HUDEP-2 (cell line): Measurements from ENCODE around the gene FAM136A.
"Not testable (repeated sequence)": the region's sequence is repeated elsewhere in the genome, so short reads cannot be mapped to it uniquely, and the experiment has no call there.

Source experiments
- DNase-seq, 76 experiments: peaks; one replicate each; lab custom pipeline; 2025; ENCODE audit not compliant: unreplicated experiment in 76 of 76; lab: John Stamatoyannopoulos, UW

Gene FAM136A

DNA sequence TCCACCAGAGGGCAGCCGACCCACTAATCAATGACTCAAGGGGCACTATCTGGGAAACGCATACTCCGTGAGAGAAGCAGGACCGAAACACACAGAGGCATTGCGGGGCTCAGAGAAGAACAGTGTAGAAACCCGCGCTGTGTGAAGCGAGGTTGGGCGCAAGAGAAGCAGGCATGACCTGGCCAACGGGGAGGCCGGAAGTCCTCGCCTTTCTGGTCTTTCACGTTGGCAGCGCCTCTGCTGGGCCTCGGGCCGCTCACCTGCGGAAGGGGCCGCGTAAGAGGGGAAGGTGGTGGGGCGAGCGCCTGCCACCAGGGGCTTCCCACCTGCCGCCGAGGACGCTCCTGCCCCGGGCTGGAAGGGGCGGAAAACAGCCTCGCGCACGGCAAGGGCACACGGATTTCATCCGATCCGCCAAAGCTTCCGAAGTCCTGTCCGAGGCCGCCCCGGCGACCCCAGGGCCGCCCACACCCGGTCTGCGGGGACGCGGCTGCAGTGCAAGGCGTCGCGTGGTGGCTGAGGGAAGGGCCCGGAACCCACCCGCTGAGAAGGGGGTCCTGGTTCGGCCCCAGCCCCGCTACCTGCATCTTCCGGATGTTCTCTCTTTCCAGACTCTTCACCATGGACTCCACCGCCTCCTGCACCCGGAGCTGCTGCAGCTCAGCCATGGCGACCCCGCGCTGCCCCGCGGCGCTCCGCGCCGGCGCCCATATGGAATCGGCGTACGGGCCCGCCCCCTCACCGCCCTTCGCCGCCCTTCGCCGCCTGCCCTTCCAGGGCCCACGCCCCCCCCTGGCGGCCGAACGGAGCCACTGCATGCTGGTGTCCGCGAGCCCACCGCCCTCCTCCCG lies at the start of gene FAM136A:
FAM136A (minus strand) TSS at position 724 of the 851 bp plus-strand sequence; CDS start at position 668, 56 bp downstream.
- DNase-seq = peak in 73 of 76 experiments; percentile 16 to 91 (median 71)

DNA sequence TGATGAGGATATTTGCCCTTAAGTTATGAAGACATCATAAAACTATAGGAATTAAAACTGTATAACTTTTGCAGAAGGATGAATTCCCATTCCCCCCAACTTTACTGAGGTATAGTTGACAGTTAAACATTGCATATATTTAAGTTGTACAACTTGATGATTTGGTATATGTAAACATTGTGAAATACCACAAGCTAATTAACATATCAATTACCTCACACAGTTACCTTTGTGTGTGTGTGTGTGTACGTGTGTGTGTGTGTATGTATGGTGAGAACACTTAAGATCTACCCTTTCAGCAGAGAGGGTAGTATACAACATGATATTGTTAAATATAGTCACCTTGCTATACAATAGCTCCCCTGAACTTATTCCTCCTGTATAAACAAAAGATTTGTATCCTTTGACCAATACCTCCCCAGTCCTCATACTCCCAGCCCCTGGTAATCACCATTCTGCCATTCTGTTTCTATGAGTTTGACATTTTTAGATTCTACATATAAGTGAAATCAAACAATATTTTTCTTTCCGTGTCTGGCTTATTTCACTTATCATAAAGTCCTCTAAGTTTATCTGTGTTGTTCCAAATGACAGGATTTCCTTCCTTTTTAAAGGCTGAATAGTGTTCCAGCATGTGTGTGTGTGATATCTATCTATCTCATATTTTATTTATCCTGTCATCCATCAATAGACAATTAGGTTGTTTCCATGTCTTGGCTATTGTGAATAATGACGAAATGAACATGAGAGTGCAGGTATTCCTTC lies 48.2 kb upstream of the FAM136A start:
- DNase-seq = no peak

DNA sequence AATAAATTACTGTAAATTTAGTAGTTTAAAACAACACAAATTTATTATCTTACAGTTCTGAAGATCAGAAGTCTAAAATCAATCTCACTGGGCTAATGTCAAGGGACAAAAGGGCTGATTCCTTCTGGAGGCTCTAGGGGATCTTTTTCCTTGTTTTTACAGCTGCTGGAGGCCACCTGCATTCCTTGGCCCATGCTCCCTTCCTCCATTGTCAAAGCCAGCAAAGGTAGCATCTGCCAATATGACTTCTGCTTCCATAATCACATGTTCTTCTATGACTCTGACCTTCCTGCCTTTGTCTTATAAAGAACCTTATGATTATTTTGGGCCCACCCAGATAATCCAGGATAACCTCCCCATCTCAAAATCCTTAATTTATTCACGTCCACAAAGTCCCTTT lies 46.0 kb upstream of the FAM136A start:
- no peak for DNase-seq

DNA sequence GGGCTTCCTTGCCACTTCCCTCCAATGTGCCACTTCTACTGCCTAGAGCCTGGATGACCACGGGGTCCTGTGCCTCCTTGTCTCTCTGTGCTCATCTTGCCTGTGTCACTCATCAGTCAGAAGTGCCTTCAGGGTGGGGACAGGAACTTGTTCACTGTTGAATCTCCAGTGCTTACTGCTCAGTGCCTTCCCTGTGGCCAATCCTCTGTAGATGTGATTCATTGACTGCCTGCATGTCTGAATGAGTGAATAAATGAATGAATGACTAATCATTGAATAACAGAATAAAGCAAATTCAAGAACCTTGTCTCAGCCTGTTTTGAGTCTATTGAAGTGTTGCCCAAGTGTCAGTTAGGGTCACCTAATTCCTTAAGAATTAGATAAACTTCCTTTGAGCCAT lies 42.3 kb upstream of the FAM136A start:
- no peak for DNase-seq

DNA sequence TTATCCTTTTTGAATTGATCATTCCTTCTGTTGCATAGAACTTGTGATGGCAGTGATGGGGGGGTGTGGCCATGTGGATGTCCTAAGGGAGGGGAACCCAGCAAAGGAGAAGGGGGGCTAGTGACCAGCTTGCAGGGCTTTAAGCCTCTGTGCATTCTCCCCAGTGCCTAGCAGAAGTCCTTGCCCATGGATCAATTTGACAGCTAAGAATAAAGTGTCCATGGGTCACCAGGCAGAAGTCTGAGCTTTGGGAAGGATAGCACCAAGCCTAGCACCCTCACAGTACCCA lies 39.6 kb upstream of the FAM136A start:
- DNase-seq = no peak

DNA sequence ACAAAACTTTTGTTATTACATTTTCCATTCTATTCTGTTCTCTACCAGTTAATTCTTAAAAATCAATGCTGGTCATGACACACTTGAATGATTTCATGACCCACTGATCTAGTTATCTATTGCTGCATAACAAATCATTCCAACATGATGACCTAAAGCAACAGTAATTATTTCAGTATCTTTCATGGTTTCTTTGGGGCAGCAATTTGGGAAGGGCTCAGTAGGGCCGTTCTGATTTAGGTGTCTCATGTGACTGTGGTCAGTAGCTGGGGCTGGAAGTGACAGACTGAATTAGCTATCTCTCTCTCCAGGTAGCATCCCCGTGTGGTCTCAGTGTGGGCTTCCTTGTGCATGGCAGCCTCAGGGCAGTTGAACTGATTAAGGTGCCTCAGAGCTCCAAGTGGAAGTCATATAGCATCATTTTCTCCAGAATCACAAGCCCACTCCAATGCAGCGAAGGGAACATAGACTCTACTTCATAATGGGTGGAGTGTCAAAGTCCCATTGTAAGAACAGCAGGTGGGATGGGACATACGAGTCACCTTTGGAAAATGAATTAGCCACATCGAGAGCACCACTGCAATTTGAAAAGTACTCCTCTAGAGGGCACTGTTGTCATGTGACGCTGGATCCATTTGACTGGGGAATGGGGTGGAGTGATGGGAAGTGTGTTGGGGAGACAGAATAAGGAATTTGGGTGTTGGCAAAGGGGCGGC lies 39.1 kb upstream of the FAM136A start:
- DNase-seq = peak in 24 of 76 experiments; percentile 2 to 40 (median 14)

DNA sequence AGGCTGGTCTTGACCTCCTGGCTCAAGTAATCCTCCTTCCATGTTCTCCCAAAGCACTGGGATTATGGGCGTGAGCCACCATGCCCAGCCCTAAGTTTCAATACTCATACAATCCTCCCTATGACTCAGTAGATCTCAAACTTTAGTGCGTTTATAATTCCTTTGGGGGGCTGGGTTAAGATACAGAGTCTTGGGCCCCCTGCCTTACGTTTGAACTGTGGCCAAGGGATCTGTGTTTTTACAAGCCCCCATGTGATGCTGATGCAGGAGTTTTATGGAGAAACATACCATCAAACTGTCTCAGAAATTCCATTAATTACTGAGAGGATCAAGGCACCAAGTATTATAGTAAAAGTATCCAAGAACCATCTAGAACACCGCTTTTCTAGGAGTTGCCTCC lies 38.2 kb upstream of the FAM136A start:
- DNase-seq = no peak

DNA sequence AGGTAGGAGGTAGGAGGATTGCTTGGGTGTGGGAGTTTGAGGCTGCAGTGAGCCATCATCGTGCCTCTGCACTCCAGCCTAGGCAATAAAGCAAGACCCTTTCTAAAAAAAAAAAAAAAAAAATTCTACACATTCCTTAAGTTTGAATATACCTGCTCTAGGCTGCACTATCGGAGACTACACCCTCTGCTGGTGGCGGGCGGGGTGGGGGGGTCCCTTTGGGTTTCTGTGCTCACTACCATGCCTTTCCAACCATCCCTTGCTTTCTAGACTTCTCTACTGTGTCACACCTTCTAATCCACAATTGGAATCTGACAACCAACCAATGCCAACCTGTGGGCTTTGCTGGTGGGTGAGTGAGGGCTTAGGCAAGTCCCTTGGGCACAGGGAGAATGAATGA lies 34.7 kb upstream of the FAM136A start:
- no peak for DNase-seq

DNA sequence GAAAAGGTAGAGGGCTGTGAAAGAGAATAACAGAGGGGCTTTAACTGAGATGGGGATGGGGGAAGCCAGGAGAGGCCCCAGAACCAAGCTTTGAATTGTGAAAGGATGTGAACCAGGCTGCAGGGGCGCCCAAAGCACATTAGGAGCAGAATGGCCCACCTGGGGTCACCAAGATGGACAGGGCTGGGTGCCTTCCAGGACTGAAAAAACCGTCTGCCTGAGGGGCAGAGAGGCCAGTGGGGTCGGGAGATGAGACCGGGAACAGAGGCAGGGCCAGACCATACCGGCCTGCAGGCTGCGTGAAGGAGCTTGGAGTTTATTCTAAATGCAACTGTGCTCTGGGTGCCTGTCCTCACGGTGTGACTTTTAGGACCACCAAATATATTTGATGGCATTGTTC lies 29.1 kb upstream of the FAM136A start:
- DNase-seq = no peak

DNA sequence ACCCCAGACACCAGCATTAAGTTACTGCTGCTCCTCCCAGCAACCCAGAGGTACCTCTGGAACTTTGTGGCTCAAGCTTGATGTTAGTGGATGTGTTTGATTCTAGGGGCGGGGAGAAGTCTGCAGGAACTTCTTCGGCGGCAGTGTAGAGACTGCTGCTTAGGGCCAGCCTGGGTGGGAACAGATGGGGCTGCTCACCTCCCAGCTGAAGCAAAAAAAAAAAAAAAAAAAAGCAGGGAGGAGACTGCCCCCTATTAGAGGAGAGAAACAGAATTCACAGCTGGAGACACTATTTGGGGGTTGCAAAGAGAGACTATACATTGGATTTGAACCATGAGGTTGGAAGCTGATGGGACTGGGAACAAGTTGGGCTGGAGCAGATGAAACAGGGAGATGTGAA lies 28.6 kb upstream of the FAM136A start:
- DNase-seq = no peak

DNA sequence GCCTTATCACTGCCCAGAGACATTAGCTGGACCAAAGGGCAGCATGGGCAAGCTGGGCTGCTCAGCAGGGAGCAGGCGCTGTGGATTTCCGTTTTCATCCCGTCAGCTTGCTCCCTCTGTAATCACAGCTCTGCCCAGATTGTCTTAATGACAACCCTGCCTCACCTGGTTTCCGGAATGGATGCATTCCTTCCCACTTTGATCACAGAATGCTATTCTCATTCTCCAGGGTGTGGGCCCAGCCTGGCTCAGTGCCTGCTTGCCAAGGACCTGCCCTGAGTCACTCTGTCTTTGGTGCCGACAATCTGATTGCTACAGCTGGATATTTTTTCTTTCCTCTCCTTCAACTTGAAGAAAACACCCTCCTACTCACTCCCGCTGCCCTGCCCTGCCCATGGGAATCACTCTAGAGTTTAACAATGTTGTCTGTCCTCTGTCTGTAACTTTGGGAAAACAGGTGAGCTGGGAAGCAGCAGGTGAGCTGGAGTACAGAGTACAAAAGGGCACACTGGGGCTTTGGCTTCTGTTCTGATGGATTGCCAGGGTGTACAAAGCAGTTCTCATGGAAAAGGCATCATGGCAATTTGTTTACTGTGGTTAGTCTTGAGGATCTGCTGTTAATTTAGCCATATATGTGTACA lies 27.2 kb upstream of the FAM136A start:
- no peak for DNase-seq

DNA sequence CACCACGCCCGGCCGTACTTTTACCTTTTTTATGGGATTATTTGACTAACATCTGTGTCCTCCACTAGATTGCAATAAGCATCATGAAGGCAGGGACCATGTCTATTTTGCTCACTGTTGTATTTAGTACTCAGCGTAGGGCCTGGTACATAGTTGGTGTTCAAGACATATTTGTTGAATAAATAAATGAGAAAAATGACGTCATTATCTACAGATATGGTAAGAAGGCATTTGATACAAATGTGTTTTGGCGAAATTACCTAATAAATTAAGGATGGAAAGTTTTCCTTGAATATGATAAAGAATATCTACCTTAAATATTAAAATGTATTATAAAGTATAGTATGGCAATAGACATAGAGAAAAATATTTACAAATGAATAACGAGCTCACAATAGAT lies 24.0 kb upstream of the FAM136A start:
- no peak for DNase-seq

DNA sequence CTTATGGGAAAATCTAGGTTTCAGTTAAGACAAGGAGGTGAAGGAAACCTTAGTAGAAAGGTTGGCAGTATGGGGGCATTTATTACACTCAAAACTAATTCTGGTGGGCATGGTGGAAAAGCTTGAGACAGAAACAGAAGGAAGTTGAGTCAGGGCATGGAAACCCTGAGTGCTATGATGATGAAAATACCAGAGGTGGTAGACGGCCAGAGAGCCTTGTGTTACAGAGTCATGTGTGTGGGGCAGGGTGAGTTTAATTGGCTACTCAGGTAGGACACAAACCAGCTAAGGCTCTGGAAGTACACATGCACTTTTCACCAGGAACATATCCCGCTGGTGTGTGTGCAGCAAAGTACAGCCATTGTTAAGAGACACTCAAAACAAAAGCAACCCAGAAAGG lies 20.7 kb upstream of the FAM136A start:
- DNase-seq = no peak

DNA sequence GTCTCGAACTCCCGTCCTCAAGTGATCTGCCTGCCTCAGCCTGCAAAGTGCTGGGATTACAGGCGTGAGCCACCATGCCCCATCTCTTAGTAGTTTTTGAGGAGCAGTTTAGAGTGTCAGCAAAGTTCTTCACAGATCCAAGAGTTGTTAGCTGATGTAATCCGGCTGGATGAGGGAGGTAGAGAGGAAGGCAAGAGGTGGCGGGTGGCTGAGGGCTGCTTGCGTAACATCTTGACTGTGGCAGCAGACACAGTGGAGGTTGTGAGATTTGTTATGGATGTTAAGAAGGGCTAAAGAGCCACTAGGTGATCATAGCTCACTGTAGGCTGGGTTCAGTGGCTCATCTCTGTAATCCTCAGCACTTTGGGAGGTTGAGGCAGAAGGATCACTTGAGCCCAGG lies 19.5 kb upstream of the FAM136A start:
- DNase-seq = no peak

DNA sequence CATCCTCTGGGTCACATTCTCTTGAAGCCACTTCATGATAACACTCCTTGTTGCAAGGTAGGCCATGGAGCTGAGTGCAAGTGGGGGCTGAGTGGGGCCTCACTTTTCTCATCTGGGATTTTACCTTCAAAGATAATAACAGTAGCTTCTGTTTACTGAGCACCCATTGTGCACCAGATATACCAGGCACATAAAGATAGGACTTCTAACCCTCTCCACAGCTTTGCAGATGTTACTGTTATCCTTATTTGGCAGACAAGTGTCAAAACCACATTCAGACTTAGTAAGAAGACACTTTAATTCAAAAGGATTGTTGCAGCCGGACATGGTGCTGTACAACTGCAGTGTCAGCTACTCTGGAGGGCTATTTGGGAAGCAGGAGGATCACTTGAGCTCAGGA lies 12.8 kb upstream of the FAM136A start:
- no peak for DNase-seq

DNA sequence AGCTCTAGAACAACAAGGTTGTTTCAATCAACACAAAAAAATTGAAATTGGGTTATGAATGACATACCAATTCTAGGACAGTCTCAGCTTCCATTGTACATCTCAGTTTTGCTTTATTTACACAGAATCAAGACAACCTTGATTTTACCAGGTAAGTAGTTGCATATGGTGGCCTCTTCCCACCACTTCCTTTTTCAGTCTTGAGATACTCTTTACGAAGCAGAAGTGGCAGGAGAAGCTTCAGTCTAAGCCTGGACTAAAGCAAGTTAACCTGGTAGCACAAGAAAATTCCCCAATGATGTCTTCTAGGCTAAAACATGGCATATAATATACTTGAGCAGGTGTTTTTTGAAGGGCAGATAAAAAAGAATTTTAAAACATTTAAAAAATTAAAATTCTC lies 10.7 kb upstream of the FAM136A start:
- no peak for DNase-seq

DNA sequence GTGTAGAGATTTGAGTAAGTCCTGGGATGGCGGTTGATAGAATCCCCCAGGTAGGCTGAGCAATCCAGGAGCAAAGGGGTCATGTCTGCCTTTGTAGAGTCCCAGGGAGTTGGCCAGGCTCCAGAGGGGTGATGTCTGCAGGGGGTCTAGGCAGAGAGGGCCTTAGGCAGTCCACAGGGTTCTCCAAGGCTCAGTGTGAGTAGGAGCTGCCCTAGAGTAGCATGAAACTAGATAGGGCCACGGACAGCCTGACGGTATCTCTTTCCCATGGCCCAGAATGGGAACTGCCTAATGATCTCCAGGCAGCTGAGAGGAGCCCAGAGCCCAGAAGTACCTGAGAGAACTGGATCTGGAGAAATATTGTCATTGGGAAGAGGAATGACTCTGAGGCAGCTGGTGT lies 9.0 kb upstream of the FAM136A start:
- no peak for DNase-seq

DNA sequence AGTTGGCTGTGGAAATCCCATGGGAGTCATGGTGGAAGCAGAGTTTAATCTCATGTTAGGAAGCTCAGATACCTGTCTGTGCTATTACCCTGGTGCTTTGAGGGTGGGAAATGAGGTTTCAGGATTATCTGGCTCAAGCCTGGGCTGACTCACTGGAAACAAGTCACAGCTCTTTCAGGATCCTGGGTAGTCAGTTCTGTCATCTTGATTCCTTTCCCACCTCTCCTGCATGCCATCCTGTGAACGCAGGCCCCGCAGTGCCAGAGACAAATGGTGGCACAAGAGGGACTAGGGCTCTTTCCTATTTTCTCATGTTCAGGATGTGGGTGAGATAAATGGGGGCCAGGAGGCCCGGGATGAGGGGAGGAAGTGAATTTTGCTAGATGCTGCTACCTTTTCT lies 3.7 kb upstream of the FAM136A start:
- DNase-seq = no peak

DNA sequence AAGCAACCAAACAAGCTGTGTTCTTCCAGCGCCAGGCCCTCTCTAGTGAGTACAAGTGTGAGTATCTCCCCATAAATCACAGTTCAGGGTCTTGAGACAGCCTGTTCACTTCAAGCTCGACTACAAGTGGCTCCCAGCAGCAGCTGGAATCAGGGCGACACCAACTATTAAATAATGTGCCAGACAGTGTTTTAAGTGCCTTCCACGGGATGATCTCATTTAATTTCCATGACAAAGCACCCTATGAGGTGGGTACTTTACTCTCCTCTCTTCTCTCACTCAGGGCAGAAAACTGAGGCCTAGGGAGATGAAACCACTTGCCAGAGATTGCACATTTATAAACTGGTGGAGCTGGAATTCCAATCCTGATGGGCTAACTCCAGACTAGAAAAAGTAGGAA lies 2.6 kb upstream of the FAM136A start:
- DNase-seq = no peak

DNA sequence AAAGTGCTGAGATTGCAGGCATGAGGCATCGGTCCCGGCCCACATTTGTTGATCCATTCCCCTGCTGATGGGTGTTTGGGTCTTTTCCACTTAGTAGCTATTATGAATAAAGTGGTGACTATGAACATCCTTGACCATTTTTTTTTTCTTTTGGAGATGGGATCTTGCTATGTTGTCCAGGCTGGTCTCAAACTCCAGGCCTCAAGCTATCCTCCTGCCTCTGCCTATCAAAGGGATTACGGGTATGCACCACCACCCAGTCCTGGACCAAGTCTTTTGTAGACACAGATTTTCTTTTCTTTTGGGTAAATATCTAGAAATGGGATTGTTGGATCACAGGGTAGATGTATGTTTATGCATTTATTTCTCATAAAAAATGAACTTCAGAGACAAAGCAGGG lies 1.3 kb upstream of the FAM136A start:
- DNase-seq = no peak

DNA sequence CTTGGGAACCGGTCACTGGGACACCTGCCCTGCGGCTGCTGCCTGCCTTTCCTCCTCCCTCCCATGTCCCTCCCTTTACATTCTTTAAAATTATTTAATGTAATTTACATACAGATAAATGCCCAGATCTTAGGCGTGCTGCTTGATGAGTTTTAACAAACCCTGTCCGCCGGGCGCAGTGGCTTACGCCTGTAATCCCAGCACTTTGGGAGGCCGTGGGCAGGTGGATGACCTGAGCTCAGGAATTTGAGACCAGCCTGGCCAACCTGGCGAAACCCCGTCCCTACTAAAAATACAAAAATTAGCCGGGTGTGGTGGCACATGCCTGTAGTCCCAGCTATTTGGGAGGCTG lies 304 bp upstream of the FAM136A start:
- DNase-seq = not testable (repeated sequence)
